K562 (cell line): ENCODE results near the gene ADAMTS15. TPM values are rescaled to one million over a fixed set of nuclear protein-coding genes. Genes with fewer than 3 reads are reported as not detected.

Experiments
- ATAC-seq: fragments of 200-7000 bp; cut with Tn5 transposase; 3 replicates; pipeline ENCODE4 v1.9.1; 2020; ENCODE audit warnings: moderate library complexity
- BruUV-seq: library from RNA; stranded (reverse); fragments of 400-500 nt; replicated peaks from 2 replicates; lab custom pipeline; 2021; lab: Mats Ljungman, UMichigan
- CTCF ChIA-PET: fragments of 300-600 bp; formaldehyde crosslinking; extraction: SDS; loops from one replicate; lab custom pipeline; 2021; ENCODE audit warnings: low intra/inter-chr PET ratio; lab: Yijun Ruan, JAX
- POLR2A ChIA-PET: fragments of 300-600, 350-650 bp; sonication (Branson Sonifier 250); formaldehyde crosslinking; extraction: SDS; loops from one replicate; lab custom pipeline; 2021; ENCODE audit warnings: antibody characterized with exemption, inconsistent platforms; lab: Yijun Ruan, JAX
- DNase-seq, 4 experiments: peaks; one replicate each; pipeline versions ENCODE4 v3.0.0 to v3.0.0-alpha.2; 2011 to 2018; ENCODE audit warnings: low spot score in 3 of 4, mixed read lengths in 3 of 4; ENCODE audit errors: extremely low read depth in 1 of 4
- FAIRE-seq: peaks from 2 replicates; lab custom pipeline; 2011; peaks lifted over from hg19 to GRCh38; lab: Jason Lieb, UNC
- H2AFZ ChIP-seq: 2 replicates; pipeline ENCODE4 v1.6.0; 2011; ENCODE audit warnings: low read depth, low read length, control low read depth, inconsistent platforms
- H3K27ac ChIP-seq: fragments of 200-600 bp; 3 replicates; pipeline ENCODE4 v1.8.0; 2011; ENCODE audit warnings: low read depth, mild to moderate bottlenecking, control low read depth, inconsistent platforms, low read length, moderate library complexity, mixed read lengths; ENCODE audit errors: extremely low read depth
- H3K27me3 ChIP-seq, 2 experiments: fragments of 300-600 bp in 1 of 2; 2 replicates in 1 of 2; 3 replicates in 1 of 2; pipeline versions ENCODE4 v1.6.0 to v1.8.0; 2011; ENCODE audit warnings: inconsistent platforms in 2 of 2, low read length in 2 of 2, mild to moderate bottlenecking in 1 of 2, mixed read lengths in 1 of 2, moderate library complexity in 1 of 2; ENCODE audit not compliant: control insufficient read depth in 2 of 2, insufficient read depth in 2 of 2
- H3K36me3 ChIP-seq: fragments of 300-600 bp; 3 replicates; pipeline ENCODE4 v1.8.0; 2011; ENCODE audit warnings: mild to moderate bottlenecking, low read length, inconsistent platforms; ENCODE audit not compliant: control insufficient read depth, insufficient read depth
- H3K4me1 ChIP-seq, 2 experiments: fragments of 200-600 bp in 1 of 2; replicated peaks in 1 of 2; 2 replicates in 1 of 2; 3 replicates in 1 of 2; pipeline versions ENCODE4 v1.5.1 to v1.8.0; 2011; ENCODE audit warnings: inconsistent platforms in 2 of 2, low read length in 2 of 2, mild to moderate bottlenecking in 1 of 2, mixed read lengths in 1 of 2, moderate library complexity in 1 of 2; ENCODE audit not compliant: control insufficient read depth in 2 of 2, insufficient read depth in 2 of 2
- H3K4me2 ChIP-seq: 2 replicates; pipeline ENCODE4 v1.6.1; 2011; ENCODE audit warnings: low read length, control low read depth, inconsistent platforms, mixed read lengths; ENCODE audit not compliant: insufficient read depth
- H3K4me3 ChIP-seq: fragments of 200-600 bp; sonication (generic), shearing (Covaris generic); 2 replicates; pipeline ENCODE4 v1.5.1; 2016; ENCODE audit warnings: control low read depth, inconsistent platforms
- H3K79me2 ChIP-seq: fragments of 200-600 bp; 3 replicates; pipeline ENCODE4 v1.8.0; 2011; ENCODE audit warnings: low read length, inconsistent platforms; ENCODE audit not compliant: control insufficient read depth, insufficient read depth
- H3K9ac ChIP-seq, 2 experiments: 2 replicates each; pipeline versions ENCODE4 v1.6.0 to v1.6.1; 2011; ENCODE audit warnings: low read depth in 2 of 2, low read length in 2 of 2, control low read depth in 1 of 2, inconsistent platforms in 1 of 2, mild to moderate bottlenecking in 1 of 2, mixed read lengths in 1 of 2; ENCODE audit not compliant: insufficient read depth in 1 of 2
- H3K9me1 ChIP-seq: one replicate; pipeline ENCODE4 v1.6.0; 2011; ENCODE audit warnings: inconsistent platforms, mild to moderate bottlenecking, low read length, moderate library complexity; ENCODE audit not compliant: control insufficient read depth, insufficient read depth
- H3K9me3 ChIP-seq: replicated peaks from 2 replicates; pipeline ENCODE4 v1.5.1; 2011; ENCODE audit warnings: low read depth, low read length, inconsistent platforms; ENCODE audit not compliant: control insufficient read depth, insufficient read depth
- H4K20me1 ChIP-seq: replicated peaks from 2 replicates; pipeline ENCODE4 v1.6.1; 2011; ENCODE audit warnings: low read length, inconsistent platforms, mixed read lengths; ENCODE audit not compliant: control insufficient read depth, insufficient read depth
- CHD4 ChIP-seq: fragments of 200-600 bp; sonication (generic); IDR thresholded peaks from 3 replicates; pipeline ENCODE4 v1.6.1; 2012; ENCODE audit warnings: low read depth, mild to moderate bottlenecking, mixed read lengths, low read length, inconsistent platforms; ENCODE audit not compliant: insufficient read depth, insufficient replicate concordance, poor library complexity, severe bottlenecking
- GATAD2A ChIP-seq: fragments of 450-650 bp; IDR thresholded peaks from 2 replicates; pipeline ENCODE4 v1.6.1; 2017
- HDAC1 ChIP-seq, 2 experiments: fragments of 450-650 bp; IDR thresholded peaks; 2 replicates each; pipeline ENCODE4 v1.6.1; 2016 to 2017; ENCODE audit warnings: inconsistent platforms in 1 of 2, mild to moderate bottlenecking in 1 of 2, moderate library complexity in 1 of 2
- KDM1A ChIP-seq, 2 experiments: fragments of 450-650 bp; IDR thresholded peaks; 2 replicates each; pipeline ENCODE4 v1.6.1; 2016; ENCODE audit warnings: mild to moderate bottlenecking in 2 of 2
- MAZ ChIP-seq, 2 experiments: fragments of 450-650 bp in 1 of 2; sonication (generic) in 1 of 2; formaldehyde crosslinking; IDR thresholded peaks in 1 of 2; conservative IDR thresholded peaks in 1 of 2; 2 replicates each; pipeline versions ENCODE4 v1.4.0 to v1.5.0; 2020; ENCODE audit warnings: mild to moderate bottlenecking in 1 of 2, missing genetic modification reagents in 1 of 2
- MEIS2 ChIP-seq: fragments of 450-650 bp; IDR thresholded peaks from 2 replicates; pipeline ENCODE4 v1.6.1; 2014; ENCODE audit warnings: mild to moderate bottlenecking; ENCODE audit not compliant: partially characterized antibody
- MNT ChIP-seq, 2 experiments: fragments of 450-650 bp; conservative IDR thresholded peaks; 2 replicates each; pipeline ENCODE4 v1.6.1; 2017; ENCODE audit warnings: mild to moderate bottlenecking in 2 of 2, moderate library complexity in 2 of 2
- NCOA1 ChIP-seq: fragments of 450-650 bp; IDR thresholded peaks from 2 replicates; pipeline ENCODE4 v1.6.1; 2016; ENCODE audit warnings: low read depth
- NFIX ChIP-seq: fragments of 250-450 bp; sonication (Bioruptor Pico); IDR thresholded peaks from 2 replicates; pipeline ENCODE4 v1.4.0; 2020; ENCODE audit warnings: low read depth, mild to moderate bottlenecking, moderate library complexity
- NFXL1 ChIP-seq: fragments of 450-650 bp; formaldehyde crosslinking; IDR thresholded peaks from 2 replicates; pipeline ENCODE4 v1.4.0; 2021; ENCODE audit warnings: mild to moderate bottlenecking
- RNF219 ChIP-seq: fragments of 250-450 bp; sonication (Bioruptor Pico); IDR thresholded peaks from 2 replicates; pipeline ENCODE4 v1.5.0; 2022; ENCODE audit warnings: mild to moderate bottlenecking
- SMAD4 ChIP-seq: fragments of 250-450 bp; sonication (Bioruptor Pico); conservative IDR thresholded peaks from 2 replicates; pipeline ENCODE4 v1.8.0; 2021; ENCODE audit warnings: inconsistent platforms, mild to moderate bottlenecking, moderate library complexity
- U2AF1 ChIP-seq: fragments of 200-400 bp; formaldehyde crosslinking; optimal IDR thresholded peaks from 2 replicates; pipeline ENCODE3; 2017; ENCODE audit warnings: mild to moderate bottlenecking, low read depth, low read length, moderate library complexity
- ZNF174 ChIP-seq: fragments of 250-450 bp; sonication (Bioruptor Pico); IDR thresholded peaks from 2 replicates; pipeline ENCODE4 v1.4.0; 2020; ENCODE audit warnings: mild to moderate bottlenecking
- ZNF354B ChIP-seq: fragments of 250-450 bp; sonication (Bioruptor Pico); IDR thresholded peaks from 2 replicates; pipeline ENCODE4 v1.4.0; 2020
- ZNF512 ChIP-seq: IDR thresholded peaks from 2 replicates; pipeline ENCODE4 v1.6.1; 2016; ENCODE audit warnings: missing genetic modification characterization, missing compliant biosample characterization
- WGBS: fragments of 100-300 bp; shearing (Covaris generic); methylation state at CpG from one replicate; pipeline ENCODE4 v1.1.6; 2016; ENCODE audit warnings: low coverage, mixed read lengths; ENCODE audit not compliant: insufficient coverage; ENCODE audit errors: missing lambda C conversion rate; 5-methylcytosine and 5-hydroxymethylcytosine counted together
- in situ Hi-C: fragments of 300-500 bp; cut with MboI; formaldehyde crosslinking; loops from 4 replicates; pipeline ENCODE4 v1.15.0; 2018; ENCODE audit warnings: inconsistent platforms, mixed read lengths
- intact Hi-C: fragments of 100-400 bp; cut with micrococcal nuclease; formaldehyde crosslinking; loops from 2 replicates; pipeline ENCODE4 v1.14.2; 2022
- polyA plus RNA-seq, 8 experiments: library from polyadenylated mRNA; depleted of rRNA in 4 of 8; stranded (reverse) in 5 of 8; unstranded in 3 of 8; fragments of >200 nt; fragmentation: Nextera tagmentation in 2 of 8; fragmentation: Illumina TruSeq in 1 of 8; extraction: Ambion mirVana in 2 of 8; extraction: Trizol in 1 of 8; gene quantifications; 2 replicates each; pipeline versions ENCODE4 v1.2.1 to v1.2.3, GENCODE V29; 2011 to 2014; ENCODE audit warnings: inconsistent platforms in 1 of 8, missing spikeins in 1 of 8
- total RNA-seq, 7 experiments: library from RNA; depleted of rRNA in 6 of 7; stranded (reverse); fragments of >200 nt in 6 of 7; fragmentation: Illumina TruSeq in 2 of 7; extraction: Trizol in 2 of 7; gene quantifications; 2 replicates each; pipeline versions ENCODE4 v1.2.1 to v1.2.3, GENCODE V29; 2011 to 2021; ENCODE audit warnings: low replicate concordance in 1 of 7

Gene ADAMTS15
- total and polyA plus RNA-seq, 9 of the 15 experiments (the other 6 are each of a cell fraction or from before 2014, with no cell fraction given): 0.04 TPM; not detected in 8

- no peaks in the 10 kb centered on the region for H4K20me1 ChIP-seq
- H3K4me2 ChIP-seq: no peak overlapping the region
- H3K27ac ChIP-seq: no peak overlapping the region
- in situ Hi-C loops: no loop called here
- ChIA-PET CTCF (no interaction called here), POLR2A (interaction anchor here (1.1 kb wide), 1 partner anchor 14 kb away, joined by 3 read pairs; no protein-coding TSS in a partner anchor)
- no peak for DNase-seq
- ATAC-seq: no peak
- no peak overlapping the region for H3K9ac ChIP-seq
- H3K36me3 ChIP-seq: no peaks in the 10 kb centered on the region
- H3K79me2 ChIP-seq: no peaks in the 10 kb centered on the region
- WGBS: 0% methylated on average over 2 of the region's 4 CpGs
- TF ChIP-seq NCOA1 (no peak), NFXL1 (CRISPR knock-in tag) (no peak), U2AF1 (no peak), NFIX (CRISPR knock-in tag) (no peak), HDAC1 (IDR thresholded peaks at IDR 0.05) (no peak), ZNF512 (tag) (no peak), ZNF174 (CRISPR knock-in tag) (no peak), KDM1A (IDR thresholded peaks at IDR 0.05) (no peak), CHD4 (no peak), MNT (conservative IDR thresholded peaks at IDR 0.05) (no peak), MAZ (CRISPR knock-in tag; conservative IDR thresholded peaks at IDR 0.05 in 1 of 2, IDR thresholded peaks at IDR 0.05 in 1 of 2) (no peak), RNF219 (CRISPR knock-in tag) (no peak), GATAD2A (no peak), SMAD4 (CRISPR knock-in tag) (no peak), MEIS2 (no peak), ZNF354B (CRISPR knock-in tag) (no peak)
- TF ChIP-seq, all 486 proteins: peak for 0
- no TSS peak for BruUV-seq
- intact Hi-C loops: no loop called here
- H3K9me3 ChIP-seq: no peaks in the 10 kb centered on the region
- no peak overlapping the region for H2AFZ ChIP-seq
- no peaks in the 10 kb centered on the region for H3K4me1 ChIP-seq
- no peaks in the 10 kb centered on the region for H3K9me1 ChIP-seq
- H3K27me3 ChIP-seq: peaks cover 0 to 11% of the 10 kb centered on the region in 2 experiments; a peak in 3 of 5 replicates
- no peak overlapping the region for H3K4me3 ChIP-seq
- FAIRE-seq: no peak
Observed at GRCh38 chr11:130512662-130513061, 64.2 kb downstream of the ADAMTS15 start.
